Measurements from ENCODE around the gene APOL4. TPM values are rescaled to one million over a fixed set of nuclear protein-coding genes. Genes with fewer than 3 reads are reported as not detected.

APOL4 gene
- polyA plus RNA-seq, 1 donor (not counting 4 experiments of a cell fraction or from before 2014, with no cell fraction given) = 0.08 TPM

- no peaks in the 10 kb centered on the region for H3K79me2 ChIP-seq (ENCODE audit: control insufficient read depth, insufficient read depth, low read length)
- no peaks in the 10 kb centered on the region for H3K9me3 ChIP-seq (ENCODE audit: control insufficient read depth, low read depth, low read length)
- no peak overlapping the region for H3K4me2 ChIP-seq (ENCODE audit: control insufficient read depth, extremely low read depth, insufficient read depth, low read depth, low read length)
- no peaks in the 10 kb centered on the region for H3K36me3 ChIP-seq (ENCODE audit: control insufficient read depth in 2 of 2, extremely low read depth in 1 of 2, insufficient read depth in 2 of 2, low read length in 2 of 2)
- no peaks in the 10 kb centered on the region for H3K9me1 ChIP-seq (ENCODE audit: control insufficient read depth, extremely low read depth, insufficient read depth, low read length)
- H3K27me3 ChIP-seq (ENCODE audit: control insufficient read depth, extremely low read depth, insufficient read depth, low read length) = peaks cover 22% of the 10 kb centered on the region
- DNase-seq (ENCODE audit: low read depth, low spot score) (no peak), FAIRE-seq (no peak)
- no peak overlapping the region for H3K9ac ChIP-seq (ENCODE audit: control insufficient read depth, extremely low read depth, insufficient read depth, low read length)
- no peak for TF ChIP-seq CTCF (optimal IDR thresholded peaks at IDR 0.05 in 1 of 3, IDR thresholded peaks at IDR 0.05 in 1 of 3, conservative IDR thresholded peaks at IDR 0.05 in 1 of 3; ENCODE audit: extremely low read depth in 1 of 3, insufficient read depth in 2 of 3, low read length in 3 of 3)
- no peak for TF ChIP-seq EZH2 (IDR thresholded peaks at IDR 0.05; ENCODE audit: low read length)
- H3K4me3 ChIP-seq (ENCODE audit: control insufficient read depth in 2 of 3, extremely low read depth in 1 of 3, insufficient read depth in 2 of 3, low read depth in 1 of 3, low read length in 3 of 3) = no peak overlapping the region
- H3K27ac ChIP-seq (ENCODE audit: control insufficient read depth, insufficient read depth, low read length) = no peak overlapping the region
- dilution Hi-C loops (cut with MboI; ENCODE audit: extremely low pct_ligation_motif_present, low sequenced_read_pairs) = no loop called here
- H3K4me1 ChIP-seq (ENCODE audit: control insufficient read depth, extremely low read depth, insufficient read depth, low read length) = no peaks in the 10 kb centered on the region
- no peak overlapping the region for H2AFZ ChIP-seq (ENCODE audit: control insufficient read depth, low read length)
- H4K20me1 ChIP-seq (ENCODE audit: control insufficient read depth, extremely low read depth, insufficient read depth, low read length) = no peaks in the 10 kb centered on the region
These were observed 12.0 kb upstream of the APOL4 start for GRCh38 chr22:36213586-36213985.

- dilution Hi-C loops (cut with MboI; ENCODE audit: extremely low pct_ligation_motif_present, low sequenced_read_pairs) = no loop called here
- H3K4me1 ChIP-seq (ENCODE audit: control insufficient read depth, extremely low read depth, insufficient read depth, low read length) = no peaks in the 10 kb centered on the region
- no peak overlapping the region for H3K27ac ChIP-seq (ENCODE audit: control insufficient read depth, insufficient read depth, low read length)
- H4K20me1 ChIP-seq (ENCODE audit: control insufficient read depth, extremely low read depth, insufficient read depth, low read length) = no peaks in the 10 kb centered on the region
- no peaks in the 10 kb centered on the region for H3K9me3 ChIP-seq (ENCODE audit: control insufficient read depth, low read depth, low read length)
- no peaks in the 10 kb centered on the region for H3K79me2 ChIP-seq (ENCODE audit: control insufficient read depth, insufficient read depth, low read length)
- H3K36me3 ChIP-seq (ENCODE audit: control insufficient read depth in 2 of 2, extremely low read depth in 1 of 2, insufficient read depth in 2 of 2, low read length in 2 of 2) = no peaks in the 10 kb centered on the region
- H3K9me1 ChIP-seq (ENCODE audit: control insufficient read depth, extremely low read depth, insufficient read depth, low read length) = no peaks in the 10 kb centered on the region
- no peak overlapping the region for H3K4me3 ChIP-seq (ENCODE audit: control insufficient read depth in 2 of 3, extremely low read depth in 1 of 3, insufficient read depth in 2 of 3, low read depth in 1 of 3, low read length in 3 of 3)
- DNase-seq (ENCODE audit: low read depth, low spot score) (no peak), FAIRE-seq (no peak)
- H3K9ac ChIP-seq (ENCODE audit: control insufficient read depth, extremely low read depth, insufficient read depth, low read length) = no peak overlapping the region
- H3K27me3 ChIP-seq (ENCODE audit: control insufficient read depth, extremely low read depth, insufficient read depth, low read length) = peaks cover 22% of the 10 kb centered on the region
- no peak overlapping the region for H2AFZ ChIP-seq (ENCODE audit: control insufficient read depth, low read length)
- H3K4me2 ChIP-seq (ENCODE audit: control insufficient read depth, extremely low read depth, insufficient read depth, low read depth, low read length) = no peak overlapping the region
- no peak for TF ChIP-seq CTCF (optimal IDR thresholded peaks at IDR 0.05 in 1 of 3, IDR thresholded peaks at IDR 0.05 in 1 of 3, conservative IDR thresholded peaks at IDR 0.05 in 1 of 3; ENCODE audit: extremely low read depth in 1 of 3, insufficient read depth in 2 of 3, low read length in 3 of 3)
- no peak for TF ChIP-seq EZH2 (IDR thresholded peaks at IDR 0.05; ENCODE audit: low read length)
These were observed 11.3 kb upstream of the APOL4 start for GRCh38 chr22:36212901-36213300.

All from keratinocyte (primary cell).